GOT3 (cell line): ENCODE results near the gene PTPRJ.
"Not testable (repeated sequence)": the region's sequence is repeated elsewhere in the genome, so short reads cannot be mapped to it uniquely, and the experiment has no call there.

Experiments
- DNase-seq: peaks from one replicate; lab custom pipeline; 2025; ENCODE audit warnings: mixed read lengths; lab: John Stamatoyannopoulos, UW

PTPRJ gene

DNA sequence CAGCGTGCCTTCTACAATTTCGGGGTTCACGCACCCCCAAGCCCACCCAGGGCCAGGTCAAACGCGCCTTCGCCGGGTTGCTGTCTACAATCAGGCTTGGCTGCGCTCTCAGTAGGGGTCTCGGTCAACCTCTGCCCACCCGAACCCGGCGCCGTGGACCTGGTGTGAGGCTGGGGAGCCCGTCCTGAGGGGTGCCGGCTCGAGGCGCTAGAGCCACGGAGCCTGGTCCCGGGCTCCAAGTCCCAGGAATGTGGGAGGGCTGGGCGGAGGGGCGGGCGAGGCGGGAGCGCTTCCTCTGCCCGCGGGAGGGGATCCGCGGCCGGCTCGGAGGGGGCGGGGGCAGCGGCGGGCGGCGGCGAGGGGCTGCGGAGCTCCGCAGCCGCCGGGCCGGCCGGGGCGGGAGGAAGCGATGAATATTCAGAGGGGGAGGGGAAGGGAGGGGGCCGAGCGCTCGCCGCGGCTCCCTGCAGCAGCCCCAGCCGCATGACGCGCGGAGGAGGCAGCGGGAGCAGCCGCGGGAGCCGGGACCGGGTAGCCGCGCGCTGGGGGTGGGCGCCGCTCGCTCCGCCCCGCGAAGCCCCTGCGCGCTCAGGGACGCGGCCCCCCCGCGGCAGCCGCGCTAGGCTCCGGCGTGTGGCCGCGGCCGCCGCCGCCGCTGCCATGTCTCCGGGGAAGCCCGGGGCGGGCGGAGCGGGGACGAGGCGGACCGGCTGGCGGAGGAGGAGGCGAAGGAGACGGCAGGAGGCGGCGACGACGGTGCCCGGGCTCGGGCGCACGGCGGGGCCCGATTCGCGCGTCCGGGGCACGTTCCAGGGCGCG is at the start of gene PTPRJ:
PTPRJ (plus strand) TSS at position 472 of the 819 bp plus-strand sequence. CDS start 354 bp downstream, outside the sequence.
- no peak for DNase-seq

DNA sequence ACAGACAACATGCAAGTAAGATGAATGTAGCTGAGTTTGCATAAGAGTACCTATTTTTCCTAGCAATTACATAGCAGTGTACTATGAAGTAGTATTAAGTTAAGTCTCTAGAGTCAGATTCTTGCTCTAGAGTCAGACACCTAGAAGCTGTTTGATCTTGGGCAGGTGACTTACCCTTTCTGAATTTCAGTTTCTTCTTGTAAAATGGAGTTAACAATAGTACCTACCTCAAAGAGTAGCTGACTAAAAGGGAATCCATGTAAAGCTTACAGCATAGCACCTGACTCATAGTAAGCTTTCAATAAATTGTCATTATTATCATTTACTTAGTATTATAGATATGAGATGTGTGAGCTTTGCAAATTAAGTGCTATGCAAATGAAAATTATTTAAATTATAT is 47.8 kb upstream of the PTPRJ start:
- DNase-seq: no peak

DNA sequence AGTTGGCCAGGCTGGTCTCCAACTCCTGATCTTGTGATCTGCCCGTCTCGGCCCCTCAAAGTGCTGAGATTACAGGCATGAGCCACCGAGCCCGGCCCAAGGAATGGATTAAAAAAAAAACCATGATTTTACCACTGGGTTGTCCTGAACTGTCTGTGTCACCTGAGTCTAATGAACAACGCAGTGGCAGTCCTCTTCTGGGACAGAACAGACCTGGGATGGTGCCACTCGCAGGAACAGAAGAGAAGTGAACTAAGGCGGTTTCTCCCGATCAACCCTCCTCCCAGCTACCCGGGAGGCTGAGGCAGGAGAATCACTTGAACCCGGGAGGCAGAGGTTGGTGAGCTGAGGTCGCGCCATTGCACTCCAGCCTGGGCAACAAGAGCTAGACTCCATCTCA is 46.6 kb upstream of the PTPRJ start:
- not testable (repeated sequence) for DNase-seq

DNA sequence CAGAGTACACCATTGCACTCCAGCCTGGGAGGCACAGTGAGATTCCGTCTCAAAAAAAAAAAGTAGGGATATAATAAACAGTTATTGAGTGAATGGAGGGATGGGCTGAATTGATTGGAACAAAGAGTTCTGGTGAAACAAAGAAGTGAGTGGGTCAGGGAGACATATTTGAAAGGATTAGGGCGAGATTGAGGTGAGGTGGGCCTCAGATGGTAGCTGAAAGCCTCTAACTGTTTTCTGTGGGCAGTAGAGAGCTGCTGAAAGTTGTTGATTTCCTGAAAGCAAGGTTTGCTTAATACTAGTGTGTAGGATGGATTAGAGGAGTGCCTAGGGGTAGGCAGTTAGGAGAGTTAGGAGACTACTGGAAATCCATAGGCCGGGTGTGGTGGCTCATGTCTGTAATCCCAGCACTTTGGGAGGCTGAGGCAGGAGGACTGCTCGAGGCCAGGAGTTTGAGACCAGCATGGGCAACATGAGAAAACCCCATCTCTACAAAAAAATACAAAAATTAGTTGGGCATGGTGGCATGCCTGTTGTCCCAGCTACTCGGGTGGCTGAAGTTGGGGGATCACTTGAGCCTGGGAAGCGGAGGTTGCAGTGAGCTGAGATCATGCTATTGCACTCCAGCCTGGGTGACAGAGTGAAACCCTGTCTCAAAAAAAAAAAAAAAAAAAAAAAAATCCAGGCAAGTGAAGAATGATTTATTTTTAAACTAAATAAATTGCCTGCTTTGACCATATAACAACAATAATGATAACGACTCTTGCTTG is 41.4 kb upstream of the PTPRJ start:
- DNase-seq: no peak

DNA sequence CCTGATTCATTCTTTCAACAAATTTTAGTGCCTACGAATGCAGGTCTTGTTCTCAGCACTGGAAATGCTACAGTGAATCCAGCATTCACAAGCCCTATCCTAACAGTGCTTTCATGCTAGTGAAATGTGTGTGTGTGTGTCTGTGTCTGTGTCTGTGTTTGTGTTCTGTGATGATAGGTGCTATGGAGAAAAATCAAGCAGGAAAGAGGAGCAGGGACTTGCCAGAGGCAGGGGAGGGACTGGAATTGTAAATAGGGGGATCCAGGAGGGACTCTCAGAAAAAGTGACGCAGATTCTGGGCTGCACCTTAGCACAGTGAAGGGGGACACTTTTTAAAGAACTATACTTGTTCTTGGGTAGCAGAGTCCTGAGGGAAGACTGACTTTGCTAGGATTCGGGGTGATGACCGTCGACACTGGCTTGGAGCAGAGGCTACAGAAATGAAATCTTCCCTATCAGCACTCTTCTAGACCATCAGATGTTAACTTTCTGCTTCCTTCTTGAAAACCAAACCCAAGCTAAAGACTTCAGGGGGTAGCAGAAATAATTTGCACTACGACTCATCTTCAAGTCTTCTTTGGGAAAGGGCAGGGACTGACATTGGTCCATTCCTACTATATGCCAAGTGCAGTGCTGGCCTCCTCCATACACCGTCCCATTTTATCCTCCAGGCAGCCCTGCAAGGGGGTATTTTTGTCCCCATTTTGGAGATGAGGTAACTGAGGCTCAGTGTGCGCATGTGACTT is 39.3 kb upstream of the PTPRJ start:
- DNase-seq: no peak

DNA sequence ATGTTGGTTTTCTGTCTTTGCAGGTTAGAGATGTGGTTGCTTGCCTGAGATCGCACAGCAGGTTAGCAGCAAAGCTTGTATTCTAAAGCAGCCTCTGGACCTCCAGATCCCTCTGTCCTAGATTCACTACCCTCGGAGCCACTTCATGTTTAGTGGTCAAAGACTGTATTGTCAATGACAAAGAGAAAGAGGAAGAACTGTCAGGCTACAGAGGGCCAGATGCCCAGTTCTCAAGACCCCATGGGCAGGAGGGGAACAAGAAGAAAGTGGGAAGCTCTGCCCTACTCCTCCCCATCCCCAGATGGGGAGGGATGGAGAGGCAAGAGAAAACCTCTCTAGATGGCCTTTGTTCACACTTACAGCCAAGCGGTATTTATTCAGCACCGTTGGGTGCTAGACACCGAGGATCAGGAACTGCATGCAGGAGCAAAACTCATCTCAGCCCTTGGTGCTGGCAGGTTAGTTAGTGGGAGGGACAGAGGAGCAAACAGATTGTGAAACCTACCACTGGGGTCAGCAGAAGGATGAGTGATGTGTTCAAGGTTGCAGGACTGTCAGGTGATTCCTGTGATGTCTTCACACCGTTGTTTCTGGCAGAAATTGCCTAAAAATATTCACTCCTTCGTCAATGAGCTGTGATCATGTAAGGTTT is 38.3 kb upstream of the PTPRJ start:
- no peak for DNase-seq

DNA sequence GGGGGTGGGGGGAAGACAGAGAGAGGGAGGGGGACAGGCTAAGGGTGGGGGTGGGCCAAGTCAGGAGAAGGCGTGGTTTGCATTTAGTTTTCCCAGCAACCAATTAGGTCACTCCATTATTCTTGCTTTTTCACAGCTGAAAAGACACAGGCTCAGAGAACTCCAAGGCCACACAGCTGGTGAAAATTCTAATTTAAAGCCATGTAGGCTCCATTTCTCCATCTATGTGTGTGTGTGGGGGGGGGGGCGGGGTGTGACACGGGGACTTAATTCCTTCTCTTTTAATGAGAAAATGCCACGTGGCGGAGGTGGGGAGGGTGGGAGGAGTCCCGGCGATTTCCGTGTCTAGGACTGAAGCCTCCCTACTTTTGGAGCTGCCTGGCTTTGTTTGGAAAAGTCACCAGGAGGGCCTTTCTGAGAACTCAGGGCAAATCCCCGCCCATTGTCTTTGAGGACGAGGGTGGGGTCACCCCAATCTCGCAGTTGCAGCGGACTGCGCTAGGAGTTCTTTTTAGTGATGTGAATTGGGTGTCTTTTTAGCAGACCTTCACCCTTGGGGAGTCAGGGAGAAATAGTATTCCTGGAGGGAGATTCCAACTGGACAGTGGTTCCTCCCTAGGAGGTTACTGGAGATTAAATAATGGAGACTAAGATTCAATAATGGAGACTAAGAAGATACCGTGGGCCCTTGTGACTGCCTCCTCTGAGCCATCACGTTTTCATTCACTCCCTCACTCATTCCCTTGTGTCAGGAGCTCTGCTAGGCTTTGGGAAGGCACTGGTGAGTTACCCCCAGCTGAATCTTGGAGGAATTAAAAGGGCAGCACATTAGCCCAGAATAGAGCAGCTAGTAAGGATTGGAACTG is 36.4 kb upstream of the PTPRJ start:
- DNase-seq: no peak

DNA sequence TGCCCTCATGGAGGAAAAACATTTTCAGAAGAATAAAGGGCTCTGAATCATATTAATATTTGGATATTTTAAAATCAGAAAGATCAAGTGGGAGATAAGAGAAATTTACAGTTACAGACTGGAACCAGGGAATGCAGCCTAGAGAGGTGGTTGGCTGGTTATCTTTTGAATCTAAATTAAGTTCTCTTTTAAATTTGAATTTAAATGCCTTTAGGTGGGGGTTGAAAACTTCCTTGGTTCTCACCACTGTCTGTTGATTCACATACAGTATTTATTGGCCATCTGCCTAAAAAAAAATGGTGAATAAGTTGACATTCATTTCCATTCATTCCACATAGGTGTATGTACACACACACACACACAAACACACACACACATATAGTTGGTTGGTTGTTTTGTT is 35.7 kb upstream of the PTPRJ start:
- no peak for DNase-seq

DNA sequence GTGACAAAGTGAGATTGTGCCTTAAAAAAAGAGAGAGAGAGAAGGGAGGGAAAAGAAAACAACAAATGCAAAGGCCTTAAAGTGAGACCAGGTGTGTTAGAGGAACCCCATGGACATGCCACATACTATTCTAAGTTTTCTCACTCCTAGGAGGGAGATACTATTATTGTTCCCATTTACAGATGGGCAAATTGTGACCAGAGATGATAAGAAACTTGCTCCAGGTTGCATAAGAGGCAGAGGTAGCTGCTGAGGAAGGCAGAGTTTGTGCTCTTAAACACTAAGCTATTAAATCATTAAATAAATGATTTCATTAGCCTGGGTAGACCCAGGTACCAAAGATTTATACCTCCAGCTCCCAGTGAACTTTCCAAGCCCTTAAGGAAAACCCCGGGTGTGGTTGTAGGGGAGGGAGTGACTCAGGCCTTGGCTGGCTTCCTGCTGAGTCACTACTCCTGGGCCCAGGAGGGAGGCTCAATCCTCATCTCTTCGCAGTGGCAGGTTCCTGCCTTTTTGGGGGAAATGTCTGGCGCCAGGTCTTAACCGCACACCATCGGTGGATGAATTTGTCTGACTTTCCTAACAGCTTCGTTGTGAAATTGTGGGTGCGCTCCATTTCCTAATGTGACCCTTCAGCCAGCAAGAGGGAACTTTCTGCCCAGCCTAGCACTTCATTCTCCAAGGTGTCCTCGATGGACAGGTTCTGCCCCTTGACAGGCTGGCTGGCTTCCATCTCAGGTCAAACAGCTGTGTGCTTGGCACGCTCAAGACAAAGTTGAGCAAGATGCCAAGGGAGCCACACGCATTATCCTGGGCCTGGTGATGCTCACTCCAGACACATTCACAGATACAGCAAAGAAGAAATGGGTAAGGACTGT is 33.4 kb upstream of the PTPRJ start:
- DNase-seq: peak; percentile 55

DNA sequence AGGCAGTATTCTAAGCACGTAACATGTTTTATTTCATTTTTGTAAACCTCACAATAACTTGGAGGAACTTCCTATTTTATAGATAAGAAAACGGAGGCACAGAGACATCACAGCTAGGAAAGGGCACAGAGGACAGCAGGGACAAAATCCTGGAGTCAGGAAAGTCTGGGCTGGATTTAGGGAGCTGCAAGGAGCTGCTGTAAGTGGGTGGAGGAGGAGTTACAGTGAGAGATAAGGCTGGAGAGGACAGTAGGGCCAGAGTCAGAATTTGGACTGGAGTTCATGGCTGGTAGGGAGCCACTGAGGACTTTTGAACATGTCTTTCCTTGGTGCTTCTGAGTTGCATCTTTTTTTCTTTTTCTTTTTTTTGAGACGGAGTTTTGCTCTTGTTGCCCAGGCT is 32.2 kb upstream of the PTPRJ start:
- no peak for DNase-seq

DNA sequence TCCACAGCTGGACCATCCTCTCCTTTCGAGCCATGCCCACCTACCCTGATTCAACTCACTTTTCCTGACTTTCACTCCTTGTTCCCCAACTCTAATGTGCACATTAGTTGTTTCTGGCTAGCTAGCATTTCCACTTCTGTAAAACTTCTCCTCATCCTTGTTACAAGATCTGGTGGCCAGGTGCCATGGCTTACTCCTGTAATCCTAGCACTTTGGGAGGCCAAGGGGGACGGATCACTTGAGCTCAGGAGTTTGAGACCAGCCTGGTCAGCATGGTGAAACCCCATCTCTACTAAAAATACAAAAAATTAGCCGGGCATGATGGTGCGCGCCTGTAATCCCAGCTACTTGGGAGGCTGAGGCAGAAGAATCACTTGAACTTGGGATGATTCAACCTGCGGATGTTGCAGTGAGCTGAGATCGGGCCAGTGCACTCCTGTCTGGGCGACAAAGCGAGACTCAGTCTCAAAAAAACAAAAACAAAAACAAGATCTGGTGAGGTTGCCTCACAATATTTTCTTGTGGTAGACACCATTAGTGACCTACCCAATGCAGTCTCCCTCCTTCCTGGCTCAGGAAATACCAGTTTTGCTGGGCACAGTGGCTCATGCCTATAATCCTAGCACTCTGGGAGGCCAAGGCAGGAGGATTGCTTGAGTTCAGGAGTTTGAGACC is 31.2 kb upstream of the PTPRJ start:
- DNase-seq: not testable (repeated sequence)

DNA sequence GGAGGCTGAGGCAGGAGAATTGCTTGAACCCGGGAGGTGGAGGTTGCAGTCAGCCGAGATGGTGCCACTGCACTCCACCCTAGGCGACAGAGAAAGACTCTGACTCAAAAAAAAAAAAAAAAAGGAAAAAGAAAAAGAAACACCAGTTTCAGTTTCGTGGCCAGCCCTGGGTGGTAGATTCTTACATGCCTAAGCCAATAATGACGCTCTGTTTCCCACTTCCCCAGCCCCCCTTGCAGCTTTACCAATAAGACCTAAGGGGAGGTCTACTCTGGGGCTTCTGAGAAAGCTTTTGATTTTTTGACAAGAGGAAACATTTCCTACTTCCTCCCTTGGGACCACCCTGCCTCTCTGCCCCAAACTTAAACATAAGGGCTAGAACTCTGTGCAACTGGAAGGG is 30.0 kb upstream of the PTPRJ start:
- no peak for DNase-seq

DNA sequence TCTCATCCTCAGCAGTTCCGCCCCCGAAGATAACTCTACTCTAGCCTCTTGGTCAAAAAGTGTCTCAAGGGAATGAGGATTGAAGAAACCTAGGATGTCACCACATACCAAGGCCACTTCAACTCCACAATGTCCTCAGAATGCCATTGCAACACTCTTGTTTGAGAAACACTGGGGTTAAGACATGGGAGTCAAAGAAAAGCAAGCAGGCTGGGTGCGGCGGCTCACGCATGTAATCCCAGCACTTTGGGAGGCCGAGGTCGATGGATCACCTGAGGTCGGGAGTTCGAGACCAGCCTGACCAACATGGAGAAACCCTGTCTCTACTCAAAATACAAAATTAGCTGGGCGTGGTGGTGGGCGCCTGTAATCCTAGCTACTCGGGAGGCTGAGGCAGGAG is 28.9 kb upstream of the PTPRJ start:
- not testable (repeated sequence) for DNase-seq

DNA sequence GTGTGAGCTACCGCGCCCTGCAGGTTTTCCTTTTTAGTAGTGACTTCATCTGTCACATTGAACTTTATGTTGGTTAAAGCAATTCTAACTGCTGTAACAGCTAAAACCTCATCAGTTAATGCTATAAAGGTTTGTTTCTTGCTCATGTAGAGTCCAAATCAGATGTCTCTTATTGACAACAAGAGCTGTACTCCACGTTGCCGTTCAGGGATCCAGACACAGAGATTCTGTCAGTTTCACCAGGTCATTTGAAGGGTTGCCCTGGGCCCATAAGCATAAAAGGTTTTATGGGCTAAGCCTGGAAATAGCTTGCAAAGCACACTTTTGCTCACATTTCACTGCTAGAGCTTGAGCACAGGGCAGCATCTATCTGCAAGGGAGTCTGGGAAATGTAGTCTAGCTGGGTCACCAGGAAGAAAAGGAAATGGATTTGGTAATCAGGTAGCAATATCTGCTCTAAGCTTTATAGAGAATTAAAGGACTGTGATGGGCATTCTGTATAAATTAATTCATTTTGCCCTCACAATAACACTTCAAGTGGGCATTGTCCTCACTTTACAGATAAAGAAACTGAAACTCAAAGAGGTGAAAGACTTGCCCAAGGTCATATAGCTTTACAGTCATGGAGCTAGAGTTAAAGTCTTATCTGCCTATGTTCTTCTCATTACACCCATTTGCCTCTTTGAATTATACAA is 25.2 kb upstream of the PTPRJ start:
- no peak for DNase-seq

DNA sequence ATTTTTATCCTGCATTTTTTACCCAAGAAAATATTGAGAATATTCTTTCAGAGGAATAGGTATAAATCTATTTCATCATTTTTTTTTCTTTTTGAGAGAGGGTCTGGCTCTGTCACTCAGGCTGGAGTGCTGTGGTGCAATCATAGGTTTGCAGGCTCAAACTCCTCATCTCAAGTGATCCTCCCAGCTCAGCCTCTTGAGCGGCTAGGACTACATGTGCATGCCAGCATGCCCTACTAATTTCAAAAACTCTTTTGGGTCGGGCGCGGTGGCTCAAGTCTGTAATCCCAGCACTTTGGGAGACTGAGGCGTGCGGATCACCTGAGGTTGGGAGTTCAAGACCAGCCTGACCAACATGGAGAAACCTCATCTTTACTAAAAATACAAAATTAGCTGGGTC is 20.3 kb upstream of the PTPRJ start:
- DNase-seq: no peak

DNA sequence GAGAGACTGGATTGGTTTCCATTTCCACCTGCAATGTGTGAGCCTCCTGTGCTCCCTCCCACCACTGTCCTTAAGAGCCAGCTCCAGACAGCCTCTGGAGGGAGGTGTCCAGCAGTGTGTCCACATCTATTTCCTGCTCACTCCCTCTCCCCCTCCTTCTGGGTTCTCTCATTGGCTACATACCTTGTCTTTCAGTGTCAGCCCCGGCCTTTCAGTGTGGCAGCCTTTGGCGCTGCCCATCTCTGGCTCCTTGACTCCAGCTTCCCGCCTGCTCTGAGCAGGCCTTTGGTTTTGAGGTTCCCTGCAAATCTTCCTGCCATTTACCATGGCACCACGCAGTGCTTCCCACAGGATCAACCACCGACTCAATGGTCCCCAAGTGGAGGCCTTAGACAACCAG is 19.0 kb upstream of the PTPRJ start:
- DNase-seq: no peak

DNA sequence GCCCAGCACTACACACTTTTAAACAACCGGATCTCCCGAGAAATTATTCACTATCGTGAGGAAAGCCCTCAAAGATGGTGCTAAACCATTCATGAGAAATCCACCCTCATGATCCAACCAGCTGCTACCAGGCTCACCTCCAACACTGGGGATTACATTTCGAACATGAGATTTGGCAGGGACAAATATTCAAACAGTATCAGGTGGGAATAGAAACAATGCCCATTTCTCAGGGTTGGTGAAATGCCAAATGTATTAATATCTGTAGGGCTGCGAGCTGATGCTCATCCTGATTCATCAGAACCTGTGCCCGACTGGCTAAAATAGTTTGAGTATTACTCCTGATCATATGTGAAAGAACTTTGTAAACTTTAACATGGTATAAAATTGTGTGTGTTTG is 15.8 kb upstream of the PTPRJ start:
- no peak for DNase-seq

DNA sequence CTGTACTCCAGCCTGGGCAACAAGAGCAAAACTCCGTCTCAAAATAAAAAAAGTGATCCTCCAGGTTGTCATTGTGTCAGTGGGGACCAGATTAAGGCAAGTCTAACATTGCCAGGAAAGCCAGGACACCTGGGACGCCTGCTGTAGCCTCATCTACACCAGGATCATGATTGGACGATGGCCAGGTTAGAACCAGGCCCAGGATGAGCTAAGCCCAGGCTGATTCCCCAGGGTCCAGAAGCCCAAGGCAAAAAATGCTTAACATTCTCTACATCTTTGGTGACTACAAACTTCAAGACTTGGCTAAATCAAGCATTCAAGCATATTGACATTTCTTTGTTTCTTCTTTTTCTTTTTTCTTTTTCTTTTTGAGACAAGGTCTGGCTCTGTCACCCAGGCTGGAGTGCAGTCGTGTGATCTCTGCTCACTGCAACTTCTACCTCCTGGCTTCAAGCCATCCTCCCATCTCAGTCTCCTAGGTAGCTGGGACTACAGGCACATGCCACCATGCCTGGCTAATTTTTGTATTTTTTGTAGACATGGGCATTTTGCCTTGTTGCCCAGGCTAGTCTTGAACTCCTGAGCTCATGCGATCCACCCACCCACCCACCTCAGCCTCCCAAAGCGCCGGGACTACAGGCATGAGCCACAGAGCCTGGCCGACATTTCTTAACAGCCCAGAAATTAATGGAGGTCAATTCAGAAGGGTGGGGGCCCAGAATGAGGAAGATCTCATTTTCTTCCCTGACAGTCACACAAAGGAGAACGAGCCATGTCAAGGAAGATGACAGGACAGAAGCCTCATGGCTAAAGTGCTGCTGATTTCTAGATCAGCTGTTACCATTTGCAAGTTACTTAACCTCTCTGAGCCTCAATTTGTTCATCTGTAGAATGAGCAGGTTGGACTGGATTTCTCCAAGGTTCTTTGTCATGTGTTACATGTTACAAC is 12.5 kb upstream of the PTPRJ start:
- no peak for DNase-seq
